ENCODE results near the gene KCNG2. TPM values are rescaled to one million over a fixed set of nuclear protein-coding genes. Genes with fewer than 3 reads are reported as not detected.

KCNG2 gene
- total and polyA plus RNA-seq, 2 of the 13 experiments (the other 11 are each of a cell fraction or from before 2014, with no cell fraction given): not detected

- no peak for TF ChIP-seq JDP2 (CRISPR knock-in tag; IDR thresholded peaks at IDR 0.05; ENCODE audit: borderline replicate concordance)
- no peak for TF ChIP-seq ZFP36L2 (CRISPR knock-in tag; IDR thresholded peaks at IDR 0.05)
- no peak for TF ChIP-seq ZNF597 (CRISPR knock-in tag; IDR thresholded peaks at IDR 0.05)
- TF ChIP-seq HDAC1 (CRISPR knock-in tag; IDR thresholded peaks at IDR 0.05): peak; percentile 40; the same call in 1 of the 2 replicates
- TF ChIP-seq TARDBP (CRISPR knock-in tag; IDR thresholded peaks at IDR 0.05): peak; percentile 61; the same call in 1 of the 2 replicates
- TF ChIP-seq SNAPC5 (CRISPR knock-in tag; IDR thresholded peaks at IDR 0.05; ENCODE audit: borderline replicate concordance): no peak
Measured at GRCh38 chr18:79795446-79795845, 2.3 kb upstream of the KCNG2 start (continued).

- ChIA-PET POLR2A (no interaction called here), CTCF (ENCODE audit: low intra/inter-chr PET ratio, low total read pairs) (no interaction called here)
- Histone ChIP-seq H3K27ac (ENCODE audit: extremely low read length, insufficient read depth, low read length) (no peak overlapping the region), H3K4me1 (ENCODE audit: insufficient read depth, low read length) (peaks cover 48% of the 10 kb centered on the region), H3K36me3 (replicated peaks in 1 of 2; ENCODE audit: control insufficient read depth in 1 of 2, insufficient read depth in 2 of 2, low read length in 2 of 2) (no peaks in the 10 kb centered on the region), H3K79me2 (ENCODE audit: insufficient read depth, low read length) (no peaks in the 10 kb centered on the region), H3K9me3 (ENCODE audit: low read length) (no peaks in the 10 kb centered on the region), H3K4me2 (ENCODE audit: low read depth, low read length) (peak overlapping the region; percentile 25), H3K9ac (ENCODE audit: insufficient read depth, low read depth, low read length) (no peak overlapping the region), H2AFZ (ENCODE audit: low read length) (no peak overlapping the region), H4K20me1 (ENCODE audit: insufficient read depth, low read length) (no peaks in the 10 kb centered on the region), H3K4me3 (replicated peaks in 1 of 3; ENCODE audit: insufficient read depth in 1 of 3, low read depth in 2 of 3, low read length in 3 of 3) (no peak overlapping the region), H3K27me3 (ENCODE audit: control insufficient read depth in 1 of 2, insufficient read depth in 2 of 2, low read length in 2 of 2) (peaks cover 2 to 44% of the 10 kb centered on the region in 2 experiments; a peak in 4 of 5 replicates)
- DNase-seq (ENCODE audit: low spot score) (no peak), ATAC-seq (no peak), FAIRE-seq (no peak)
- WGBS (ENCODE audit: low lambda C conversion rate): 43% methylated on average over 7 of the region's 7 CpGs
- TF ChIP-seq ZBTB7B (CRISPR knock-in tag; IDR thresholded peaks at IDR 0.05) (no peak), MTA3 (CRISPR knock-in tag; IDR thresholded peaks at IDR 0.05) (no peak), PAX8 (CRISPR knock-in tag; IDR thresholded peaks at IDR 0.05; ENCODE audit: borderline replicate concordance) (no peak), ZNF367 (CRISPR knock-in tag; IDR thresholded peaks at IDR 0.05; ENCODE audit: borderline replicate concordance) (no peak), DMAP1 (CRISPR knock-in tag; IDR thresholded peaks at IDR 0.05) (no peak), ZNF335 (CRISPR knock-in tag; IDR thresholded peaks at IDR 0.05) (no peak)
- in situ Hi-C loops (cut with HindIII; ENCODE audit: extremely low pct_ligation_motif_present, low pct_unique_long_range_greater_than_20kb): no loop called here
- no TSS peak for BruUV-seq (replicated peaks)
- intact Hi-C loops (cut with micrococcal nuclease; ENCODE audit: unreplicated experiment): no loop called here
Measured at GRCh38 chr18:79796016-79796415, 1.7 kb upstream of the KCNG2 start.

All from HepG2 (cell line).